Liver (tissue), 3 donors: ENCODE results near the gene PSEN2.

Experiments used
- JUND ChIP-seq, 2 donors: IDR thresholded peaks; 2 replicates each; pipeline ENCODE4 v1.6.1; 2016; ENCODE audit warnings: antibody characterized with exemption in 2 of 2
- RAD21 ChIP-seq, 2 donors: IDR thresholded peaks; 2 replicates each; pipeline ENCODE4 v1.6.1; 2016; ENCODE audit warnings: antibody characterized with exemption in 2 of 2, mild to moderate bottlenecking in 2 of 2
- SP1 ChIP-seq: IDR thresholded peaks from 2 replicates; pipeline ENCODE4 v1.6.1; 2018; ENCODE audit warnings: antibody characterized with exemption, mild to moderate bottlenecking
- YY1 ChIP-seq: IDR thresholded peaks from 2 replicates; pipeline ENCODE4 v1.6.1; 2016; ENCODE audit warnings: antibody characterized with exemption, mild to moderate bottlenecking
- TF ChIP-seq, protein P1 (sequence below): fragments of 150-350 bp; IDR thresholded peaks from 2 replicates; pipeline ENCODE4 v1.5.1; 2017; ENCODE audit warnings: improper control_type of control experiment, low read depth, low read length; ENCODE audit not compliant: missing input control
- TF ChIP-seq, protein P2 (sequence below): IDR thresholded peaks from 2 replicates; pipeline ENCODE4 v1.6.1; 2016; ENCODE audit warnings: antibody characterized with exemption, mild to moderate bottlenecking
- donor health status: healthy.
- donor health status: healthy.

DNA sequence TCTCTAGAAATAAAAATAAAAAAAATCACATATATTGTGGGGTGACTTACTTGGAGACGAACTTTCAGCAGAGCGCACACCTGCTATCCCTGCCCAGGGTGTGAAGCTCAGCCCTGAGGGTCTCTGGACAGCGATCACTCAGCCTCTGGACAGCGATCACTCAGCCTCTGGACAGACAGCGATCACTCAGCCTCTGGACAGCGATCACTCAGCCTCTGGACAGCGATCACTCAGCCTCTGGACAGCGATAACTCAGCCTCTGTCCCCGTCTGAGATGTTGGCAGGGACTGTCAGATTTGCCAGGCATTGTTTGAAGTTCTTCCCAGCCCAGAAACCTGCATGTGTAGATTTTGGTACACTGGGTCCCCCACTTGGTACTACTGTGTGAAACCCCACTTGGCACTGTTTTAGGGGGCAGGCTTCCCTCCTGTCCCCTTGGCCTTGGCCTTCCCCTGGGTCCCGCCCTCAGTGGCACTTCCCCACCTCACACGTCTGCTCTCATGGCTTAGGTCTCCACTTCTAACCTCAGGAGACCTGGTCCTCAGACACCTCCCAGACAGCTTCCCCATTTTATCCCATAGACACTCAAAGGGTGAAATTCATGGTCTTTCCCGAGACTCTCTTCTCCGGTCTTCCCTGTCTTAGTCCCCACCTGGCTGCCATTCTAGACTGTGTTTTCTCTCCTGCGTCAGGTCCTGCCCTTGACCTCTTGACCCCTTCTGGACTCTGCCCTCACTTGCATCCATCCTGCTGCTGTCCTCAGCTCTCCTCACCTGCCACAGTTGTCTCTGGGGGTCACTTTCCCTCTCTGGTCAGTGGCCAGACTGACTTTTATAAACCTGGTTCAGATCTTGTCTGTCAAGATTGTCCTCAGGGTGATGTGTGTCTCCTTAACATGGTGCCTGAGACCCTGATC is 10.2 kb downstream of the PSEN2 start:
- TF ChIP-seq, protein P1, sequence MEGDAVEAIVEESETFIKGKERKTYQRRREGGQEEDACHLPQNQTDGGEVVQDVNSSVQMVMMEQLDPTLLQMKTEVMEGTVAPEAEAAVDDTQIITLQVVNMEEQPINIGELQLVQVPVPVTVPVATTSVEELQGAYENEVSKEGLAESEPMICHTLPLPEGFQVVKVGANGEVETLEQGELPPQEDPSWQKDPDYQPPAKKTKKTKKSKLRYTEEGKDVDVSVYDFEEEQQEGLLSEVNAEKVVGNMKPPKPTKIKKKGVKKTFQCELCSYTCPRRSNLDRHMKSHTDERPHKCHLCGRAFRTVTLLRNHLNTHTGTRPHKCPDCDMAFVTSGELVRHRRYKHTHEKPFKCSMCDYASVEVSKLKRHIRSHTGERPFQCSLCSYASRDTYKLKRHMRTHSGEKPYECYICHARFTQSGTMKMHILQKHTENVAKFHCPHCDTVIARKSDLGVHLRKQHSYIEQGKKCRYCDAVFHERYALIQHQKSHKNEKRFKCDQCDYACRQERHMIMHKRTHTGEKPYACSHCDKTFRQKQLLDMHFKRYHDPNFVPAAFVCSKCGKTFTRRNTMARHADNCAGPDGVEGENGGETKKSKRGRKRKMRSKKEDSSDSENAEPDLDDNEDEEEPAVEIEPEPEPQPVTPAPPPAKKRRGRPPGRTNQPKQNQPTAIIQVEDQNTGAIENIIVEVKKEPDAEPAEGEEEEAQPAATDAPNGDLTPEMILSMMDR: no peak
- TF ChIP-seq RAD21 (IDR thresholded peaks at IDR 0.05): no peak
- TF ChIP-seq YY1: no peak
- TF ChIP-seq, protein P2, sequence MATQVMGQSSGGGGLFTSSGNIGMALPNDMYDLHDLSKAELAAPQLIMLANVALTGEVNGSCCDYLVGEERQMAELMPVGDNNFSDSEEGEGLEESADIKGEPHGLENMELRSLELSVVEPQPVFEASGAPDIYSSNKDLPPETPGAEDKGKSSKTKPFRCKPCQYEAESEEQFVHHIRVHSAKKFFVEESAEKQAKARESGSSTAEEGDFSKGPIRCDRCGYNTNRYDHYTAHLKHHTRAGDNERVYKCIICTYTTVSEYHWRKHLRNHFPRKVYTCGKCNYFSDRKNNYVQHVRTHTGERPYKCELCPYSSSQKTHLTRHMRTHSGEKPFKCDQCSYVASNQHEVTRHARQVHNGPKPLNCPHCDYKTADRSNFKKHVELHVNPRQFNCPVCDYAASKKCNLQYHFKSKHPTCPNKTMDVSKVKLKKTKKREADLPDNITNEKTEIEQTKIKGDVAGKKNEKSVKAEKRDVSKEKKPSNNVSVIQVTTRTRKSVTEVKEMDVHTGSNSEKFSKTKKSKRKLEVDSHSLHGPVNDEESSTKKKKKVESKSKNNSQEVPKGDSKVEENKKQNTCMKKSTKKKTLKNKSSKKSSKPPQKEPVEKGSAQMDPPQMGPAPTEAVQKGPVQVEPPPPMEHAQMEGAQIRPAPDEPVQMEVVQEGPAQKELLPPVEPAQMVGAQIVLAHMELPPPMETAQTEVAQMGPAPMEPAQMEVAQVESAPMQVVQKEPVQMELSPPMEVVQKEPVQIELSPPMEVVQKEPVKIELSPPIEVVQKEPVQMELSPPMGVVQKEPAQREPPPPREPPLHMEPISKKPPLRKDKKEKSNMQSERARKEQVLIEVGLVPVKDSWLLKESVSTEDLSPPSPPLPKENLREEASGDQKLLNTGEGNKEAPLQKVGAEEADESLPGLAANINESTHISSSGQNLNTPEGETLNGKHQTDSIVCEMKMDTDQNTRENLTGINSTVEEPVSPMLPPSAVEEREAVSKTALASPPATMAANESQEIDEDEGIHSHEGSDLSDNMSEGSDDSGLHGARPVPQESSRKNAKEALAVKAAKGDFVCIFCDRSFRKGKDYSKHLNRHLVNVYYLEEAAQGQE: peak; percentile 17
- no peak for TF ChIP-seq SP1
- no peak for TF ChIP-seq JUND (IDR thresholded peaks at IDR 0.05)
